ENCODE measurements around the gene CSMD2.

The CSMD2 gene

GRCh38 chr1:34155860-34156259 is 9.2 kb downstream of the CSMD2 start:
- no peak for DNase-seq (ENCODE audit: low spot score)

- no peak for DNase-seq (ENCODE audit: low spot score)
These were observed 11.8 kb downstream of the CSMD2 start for GRCh38 chr1:34153246-34153645.

GRCh38 chr1:34149501-34149900 is 15.5 kb downstream of the CSMD2 start:
- no peak for DNase-seq (ENCODE audit: low spot score)

- DNase-seq (ENCODE audit: low spot score), result no peak
These were observed 17.7 kb downstream of the CSMD2 start for GRCh38 chr1:34147301-34147700.

GRCh38 chr1:34144766-34145165 is 20.3 kb downstream of the CSMD2 start:
- DNase-seq (ENCODE audit: low spot score), result no peak

- no peak for DNase-seq (ENCODE audit: low spot score)
These were observed 21.1 kb downstream of the CSMD2 start for GRCh38 chr1:34143975-34144374.

- DNase-seq (ENCODE audit: low spot score), result no peak
These were observed 24.9 kb downstream of the CSMD2 start for GRCh38 chr1:34140011-34140676.

- no peak for DNase-seq (ENCODE audit: low spot score)
These were observed 27.6 kb downstream of the CSMD2 start for GRCh38 chr1:34137411-34137810.

- DNase-seq (ENCODE audit: low spot score), result no peak
These were observed 32.9 kb downstream of the CSMD2 start for GRCh38 chr1:34132161-34132420.

- no peak for DNase-seq (ENCODE audit: low spot score)
These were observed 33.5 kb downstream of the CSMD2 start for GRCh38 chr1:34131396-34132160.

- no peak for DNase-seq (ENCODE audit: low spot score)
These were observed 34.7 kb downstream of the CSMD2 start for GRCh38 chr1:34130306-34130705.

- DNase-seq (ENCODE audit: low spot score), result no peak
These were observed 35.4 kb downstream of the CSMD2 start for GRCh38 chr1:34129630-34130029.

- DNase-seq (ENCODE audit: low spot score), result no peak
These were observed 36.7 kb downstream of the CSMD2 start for GRCh38 chr1:34128186-34128889.

GRCh38 chr1:34127006-34128000 is 37.7 kb downstream of the CSMD2 start:
- DNase-seq (ENCODE audit: low spot score), result no peak

GRCh38 chr1:34126486-34126885 is 38.5 kb downstream of the CSMD2 start:
- DNase-seq (ENCODE audit: low spot score), result no peak

- DNase-seq (ENCODE audit: low spot score), result no peak
These were observed 39.2 kb downstream of the CSMD2 start for GRCh38 chr1:34125721-34126380.

GRCh38 chr1:34122080-34122932 is 42.7 kb downstream of the CSMD2 start:
- no peak for DNase-seq (ENCODE audit: low spot score)

- no peak for DNase-seq (ENCODE audit: low spot score)
These were observed 49.8 kb downstream of the CSMD2 start for GRCh38 chr1:34115233-34115632.

- DNase-seq (ENCODE audit: low spot score), result no peak
These were observed 51.1 kb downstream of the CSMD2 start for GRCh38 chr1:34113887-34114286.

- DNase-seq (ENCODE audit: low spot score), result no peak
These were observed 51.7 kb downstream of the CSMD2 start for GRCh38 chr1:34113362-34113761.

GRCh38 chr1:34108711-34109110 is 56.3 kb downstream of the CSMD2 start:
- no peak for DNase-seq (ENCODE audit: low spot score)
